BLaER1 (cell line): ENCODE measurements around the gene RIC1.
A peak's percentile ranks its signal among the peaks of the same experiment; 100 is the strongest.

Source experiments
- H3K27ac ChIP-seq: shearing (Covaris generic); formaldehyde crosslinking; 2 replicates; pipeline ENCODE4 v1.8.1; 2022
- H3K27me3 ChIP-seq: shearing (Covaris generic); formaldehyde crosslinking; 2 replicates; pipeline ENCODE4 v1.8.1; 2022
- H3K36me3 ChIP-seq: shearing (Covaris generic); formaldehyde crosslinking; 2 replicates; pipeline ENCODE4 v1.8.1; 2022
- H3K4me1 ChIP-seq: shearing (Covaris generic); formaldehyde crosslinking; 2 replicates; pipeline ENCODE4 v1.8.1; 2022
- H3K4me2 ChIP-seq: shearing (Covaris generic); formaldehyde crosslinking; 2 replicates; pipeline ENCODE4 v1.8.1; 2022
- H3K4me3 ChIP-seq: shearing (Covaris generic); formaldehyde crosslinking; 2 replicates; pipeline ENCODE4 v1.8.1; 2022
- H3K9ac ChIP-seq: shearing (Covaris generic); formaldehyde crosslinking; 2 replicates; pipeline ENCODE4 v1.8.1; 2022
- H3K9me3 ChIP-seq: shearing (Covaris generic); formaldehyde crosslinking; 2 replicates; pipeline ENCODE4 v1.8.1; 2022
- H4K20me1 ChIP-seq: shearing (Covaris generic); formaldehyde crosslinking; 2 replicates; pipeline ENCODE4 v1.8.1; 2022
- Cebpa-rat ChIP-seq: shearing (Covaris generic); IDR thresholded peaks from 2 replicates; pipeline ENCODE4 v1.8.1; 2022

The RIC1 gene

GRCh38 chr9:5783982-5784381 is 155.1 kb downstream of the RIC1 start:
- no peak overlapping the region for H3K4me2 ChIP-seq
- no peak overlapping the region for H3K9ac ChIP-seq
- no peak overlapping the region for H3K4me3 ChIP-seq
- TF ChIP-seq Cebpa-rat = no peak
- H4K20me1 ChIP-seq = no peaks in the 10 kb centered on the region
- H3K9me3 ChIP-seq = peaks cover 65% of the 10 kb centered on the region
- peaks cover 78% of the 10 kb centered on the region for H3K36me3 ChIP-seq
- H3K27me3 ChIP-seq = no peaks in the 10 kb centered on the region
- H3K27ac ChIP-seq = no peak overlapping the region
- no peaks in the 10 kb centered on the region for H3K4me1 ChIP-seq

- peaks cover 5% of the 10 kb centered on the region for H3K4me1 ChIP-seq
- peaks cover 63% of the 10 kb centered on the region for H3K9me3 ChIP-seq
- no peak overlapping the region for H3K4me2 ChIP-seq
- H3K27ac ChIP-seq = no peak overlapping the region
- H3K4me3 ChIP-seq = no peak overlapping the region
- TF ChIP-seq Cebpa-rat = no peak
- no peaks in the 10 kb centered on the region for H4K20me1 ChIP-seq
- peaks cover 77% of the 10 kb centered on the region for H3K36me3 ChIP-seq
- no peak overlapping the region for H3K9ac ChIP-seq
- H3K27me3 ChIP-seq = no peaks in the 10 kb centered on the region
These were observed 155.8 kb downstream of the RIC1 start for GRCh38 chr9:5784526-5785315.

- Histone ChIP-seq H3K36me3 (peaks cover 65% of the 10 kb centered on the region), H4K20me1 (no peaks in the 10 kb centered on the region), H3K9ac (no peak overlapping the region), H3K4me3 (no peak overlapping the region), H3K27me3 (no peaks in the 10 kb centered on the region), H3K27ac (no peak overlapping the region), H3K4me1 (peaks cover 23% of the 10 kb centered on the region), H3K4me2 (no peak overlapping the region), H3K9me3 (peaks cover 53% of the 10 kb centered on the region)
- no peak for TF ChIP-seq Cebpa-rat
These were observed 157.6 kb downstream of the RIC1 start for GRCh38 chr9:5786370-5787127.

DNA sequence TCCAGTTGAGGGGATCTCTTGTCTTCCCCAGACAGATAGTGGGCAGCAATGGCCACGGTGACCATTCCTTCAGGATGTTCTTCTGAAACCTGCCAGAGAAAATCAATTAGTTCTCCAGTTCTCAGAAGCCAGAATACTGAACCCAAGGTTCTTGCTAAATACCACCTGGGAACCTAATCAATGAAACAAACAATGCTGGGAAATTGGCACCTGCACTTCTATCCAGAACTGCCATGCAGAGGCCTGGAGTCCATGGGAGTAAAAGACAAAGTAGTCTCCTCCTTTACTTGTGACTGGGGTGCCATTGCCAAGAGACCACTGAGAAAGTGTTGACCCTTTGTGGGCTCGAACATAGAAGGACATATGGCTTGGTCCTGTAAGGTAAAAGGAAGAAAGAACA is 158.3 kb downstream of the RIC1 start:
- Histone ChIP-seq H3K4me1 (peaks cover 30% of the 10 kb centered on the region), H3K9ac (no peak overlapping the region), H3K27me3 (no peaks in the 10 kb centered on the region), H4K20me1 (no peaks in the 10 kb centered on the region), H3K9me3 (peaks cover 53% of the 10 kb centered on the region), H3K4me3 (no peak overlapping the region), H3K27ac (no peak overlapping the region), H3K4me2 (no peak overlapping the region), H3K36me3 (peaks cover 65% of the 10 kb centered on the region)
- TF ChIP-seq Cebpa-rat = no peak

GRCh38 chr9:5787759-5788302 is 158.9 kb downstream of the RIC1 start:
- no peaks in the 10 kb centered on the region for H3K27me3 ChIP-seq
- H3K4me1 ChIP-seq = peaks cover 30% of the 10 kb centered on the region
- H3K27ac ChIP-seq = no peak overlapping the region
- H3K36me3 ChIP-seq = peaks cover 63% of the 10 kb centered on the region
- no peak overlapping the region for H3K4me2 ChIP-seq
- no peak overlapping the region for H3K9ac ChIP-seq
- no peak overlapping the region for H3K4me3 ChIP-seq
- peaks cover 53% of the 10 kb centered on the region for H3K9me3 ChIP-seq
- TF ChIP-seq Cebpa-rat = no peak
- H4K20me1 ChIP-seq = no peaks in the 10 kb centered on the region

DNA sequence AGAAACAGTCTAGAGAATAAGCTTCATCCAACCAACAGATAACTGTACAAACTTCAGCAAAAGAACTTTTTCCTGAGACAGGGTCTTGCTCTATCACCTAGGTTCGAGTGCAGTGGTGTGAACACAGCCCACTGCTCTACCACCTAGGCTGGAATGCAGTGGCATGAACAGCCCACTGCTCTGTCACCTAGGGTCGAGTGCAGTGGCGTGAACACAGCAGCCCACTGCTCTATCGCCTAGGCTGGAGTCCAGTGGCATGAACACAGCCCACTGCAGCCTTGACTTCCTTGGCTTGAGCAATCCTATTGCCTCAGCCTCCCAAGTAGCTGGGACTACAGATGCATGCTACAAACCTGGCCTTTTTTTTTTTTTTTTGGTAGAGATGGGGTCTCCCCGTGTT is 160.6 kb downstream of the RIC1 start:
- H3K27ac ChIP-seq = 0 out of 2 replicates have a peak overlapping the region, but pooled peaks have one; percentile 52
- no peaks in the 10 kb centered on the region for H4K20me1 ChIP-seq
- H3K27me3 ChIP-seq = no peaks in the 10 kb centered on the region
- H3K9ac ChIP-seq = no peak overlapping the region
- peaks cover 53% of the 10 kb centered on the region for H3K36me3 ChIP-seq
- H3K4me2 ChIP-seq = no peak overlapping the region
- H3K4me1 ChIP-seq = peaks cover 38% of the 10 kb centered on the region
- H3K9me3 ChIP-seq = peaks cover 53% of the 10 kb centered on the region
- TF ChIP-seq Cebpa-rat = no peak
- H3K4me3 ChIP-seq = no peak overlapping the region

DNA sequence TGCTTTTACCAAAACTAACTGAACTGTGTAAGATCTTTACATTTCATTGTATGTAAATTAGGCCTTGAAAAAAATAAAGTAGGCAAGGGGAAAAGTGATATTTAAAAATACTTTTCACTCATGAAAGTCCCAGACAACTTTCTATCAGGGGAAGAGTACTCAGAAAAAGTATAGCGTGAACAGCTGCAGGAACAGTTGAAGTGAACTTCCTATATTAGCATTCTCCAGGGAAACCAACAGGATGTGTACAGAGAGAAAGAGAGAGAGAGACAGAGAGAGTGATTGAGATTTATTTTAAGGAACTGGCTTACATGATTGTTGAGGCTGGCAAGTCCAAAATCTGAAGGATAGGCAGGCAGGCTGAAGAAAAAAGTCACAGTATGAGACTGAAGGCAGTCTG is 162.0 kb downstream of the RIC1 start:
- H3K4me1 ChIP-seq = peaks cover 45% of the 10 kb centered on the region
- no peak for TF ChIP-seq Cebpa-rat
- peaks cover 41% of the 10 kb centered on the region for H3K36me3 ChIP-seq
- H4K20me1 ChIP-seq = no peaks in the 10 kb centered on the region
- peak overlapping the region; percentile 41 for H3K4me3 ChIP-seq
- peaks cover 59% of the 10 kb centered on the region for H3K9me3 ChIP-seq
- H3K9ac ChIP-seq = no peak overlapping the region
- H3K27ac ChIP-seq = peak overlapping the region; percentile 75
- H3K4me2 ChIP-seq = peak overlapping the region; percentile 50
- no peaks in the 10 kb centered on the region for H3K27me3 ChIP-seq

DNA sequence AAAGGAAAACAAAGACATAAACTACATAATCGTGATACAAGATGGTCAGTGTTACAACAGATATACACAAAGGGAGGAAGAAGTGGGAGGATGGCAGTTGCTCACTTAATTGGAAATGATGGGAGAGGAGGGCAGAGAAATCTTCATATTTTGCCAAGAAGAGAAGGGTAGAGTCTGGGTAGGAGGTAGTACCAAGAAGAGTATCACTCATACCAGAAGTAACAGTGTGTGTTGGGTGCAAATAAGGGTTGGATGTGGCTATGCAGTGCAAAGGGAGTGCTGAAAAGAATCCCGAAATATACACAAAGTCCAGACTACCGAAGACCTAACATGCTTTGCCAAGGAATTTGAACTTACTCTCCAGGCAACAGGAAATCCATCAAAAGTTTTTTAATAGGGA is 163.0 kb downstream of the RIC1 start:
- no peak overlapping the region for H3K9ac ChIP-seq
- H3K27ac ChIP-seq = peak overlapping the region; percentile 75; the same call in 1 of the 2 replicates
- H3K36me3 ChIP-seq = peaks cover 32% of the 10 kb centered on the region

GRCh38 chr9:5793812-5794211 is 164.9 kb downstream of the RIC1 start:
- peaks cover 61% of the 10 kb centered on the region for H3K4me1 ChIP-seq
- H3K27me3 ChIP-seq = no peaks in the 10 kb centered on the region
- no peak overlapping the region for H3K27ac ChIP-seq
- 0 out of 2 replicates have a peak overlapping the region, but pooled peaks have one; percentile 6 for H3K4me2 ChIP-seq
- no peaks in the 10 kb centered on the region for H4K20me1 ChIP-seq
- peaks cover 23% of the 10 kb centered on the region for H3K36me3 ChIP-seq
- no peak overlapping the region for H3K9ac ChIP-seq
- H3K4me3 ChIP-seq = no peak overlapping the region
- TF ChIP-seq Cebpa-rat = no peak
- peaks cover 45% of the 10 kb centered on the region for H3K9me3 ChIP-seq

More for the DNA sequence above, 163.0 kb downstream of the RIC1 start:
- H3K4me2 ChIP-seq = 0 out of 2 replicates have a peak overlapping the region, but pooled peaks have one; percentile 50
- TF ChIP-seq Cebpa-rat = no peak
- peaks cover 51% of the 10 kb centered on the region for H3K9me3 ChIP-seq
- H3K4me1 ChIP-seq = peaks cover 54% of the 10 kb centered on the region
- H3K27me3 ChIP-seq = no peaks in the 10 kb centered on the region
- no peak overlapping the region for H3K4me3 ChIP-seq
- H4K20me1 ChIP-seq = no peaks in the 10 kb centered on the region

GRCh38 chr9:5796298-5796697 is 167.4 kb downstream of the RIC1 start:
- Histone ChIP-seq H4K20me1 (no peaks in the 10 kb centered on the region), H3K4me3 (no peak overlapping the region), H3K36me3 (peaks cover 17% of the 10 kb centered on the region), H3K9me3 (peaks cover 34% of the 10 kb centered on the region), H3K9ac (no peak overlapping the region), H3K27ac (no peak overlapping the region), H3K27me3 (no peaks in the 10 kb centered on the region), H3K4me2 (peak overlapping the region; percentile 48), H3K4me1 (peaks cover 40% of the 10 kb centered on the region)
- TF ChIP-seq Cebpa-rat = no peak
